GM12864 (cell line): Measurements from ENCODE around the gene MCAT.
A peak's percentile ranks its signal among the peaks of the same experiment; 100 is the strongest.

Source experiments
- DNase-seq: peaks from one replicate; pipeline ENCODE4 v3.0.0-alpha.2; 2011; ENCODE audit warnings: low read depth
- H3K4me3 ChIP-seq: 2 replicates; pipeline ENCODE4 v1.5.1; 2011; ENCODE audit warnings: mild to moderate bottlenecking, low read depth, low read length, control low read depth
- CTCF ChIP-seq: IDR thresholded peaks from 2 replicates; pipeline ENCODE4 v1.5.1; 2011; ENCODE audit warnings: low read depth, mild to moderate bottlenecking, moderate library complexity, low read length, control low read depth, inconsistent platforms; ENCODE audit errors: missing control alignments

Gene MCAT

GRCh38 chr22:43154887-43155536 lies 11.8 kb upstream of the MCAT start:
- no peak overlapping the region for H3K4me3 ChIP-seq
- TF ChIP-seq CTCF, result no peak

GRCh38 chr22:43153899-43154298 lies 10.7 kb upstream of the MCAT start:
- no peak for DNase-seq
- H3K4me3 ChIP-seq, result peak overlapping the region; percentile 15; the same call in 1 of the 2 replicates
- TF ChIP-seq CTCF, result no peak

More at GRCh38 chr22:43154887-43155536, 11.8 kb upstream of the MCAT start:
- DNase-seq, result no peak

- H3K4me3 ChIP-seq, result peak overlapping the region; percentile 60
- no peak for TF ChIP-seq CTCF
- DNase-seq, result no peak
Observed at GRCh38 chr22:43152357-43153071, 9.3 kb upstream of the MCAT start.

GRCh38 chr22:43152003-43152356 lies 8.8 kb upstream of the MCAT start:
- H3K4me3 ChIP-seq, result peak overlapping the region; percentile 60
- no peak for DNase-seq
- no peak for TF ChIP-seq CTCF

GRCh38 chr22:43151251-43152002 lies 8.2 kb upstream of the MCAT start, which contains the start of gene TSPO:
Gene TSPO, plus strand, starts transcription at chr22:43151559. Its CDS starts 7,680 bp downstream, at chr22:43159239.
- no peak for TF ChIP-seq CTCF
- peak within 1 kb of the TSS; percentile 60 for H3K4me3 ChIP-seq
- DNase-seq, result no peak

GRCh38 chr22:43150731-43151206 lies 7.6 kb upstream of the MCAT start:
- peak overlapping the region; percentile 60 for H3K4me3 ChIP-seq
- DNase-seq, result no peak
- TF ChIP-seq CTCF, result no peak
